Middle frontal gyrus (tissue), 1 donor: Measurements from ENCODE around the gene CITED4.

Source experiments
- DNase-seq: peaks from one replicate; pipeline ENCODE4 v3.0.0-alpha.2; 2015; ENCODE audit warnings: low spot score; ENCODE audit errors: extremely low spot score

The CITED4 gene

GRCh38 chr1:40886318-40887011 lies 24.3 kb upstream of the CITED4 start:
- no peak for DNase-seq

GRCh38 chr1:40884055-40884795 lies 22.1 kb upstream of the CITED4 start:
- DNase-seq = no peak

DNA sequence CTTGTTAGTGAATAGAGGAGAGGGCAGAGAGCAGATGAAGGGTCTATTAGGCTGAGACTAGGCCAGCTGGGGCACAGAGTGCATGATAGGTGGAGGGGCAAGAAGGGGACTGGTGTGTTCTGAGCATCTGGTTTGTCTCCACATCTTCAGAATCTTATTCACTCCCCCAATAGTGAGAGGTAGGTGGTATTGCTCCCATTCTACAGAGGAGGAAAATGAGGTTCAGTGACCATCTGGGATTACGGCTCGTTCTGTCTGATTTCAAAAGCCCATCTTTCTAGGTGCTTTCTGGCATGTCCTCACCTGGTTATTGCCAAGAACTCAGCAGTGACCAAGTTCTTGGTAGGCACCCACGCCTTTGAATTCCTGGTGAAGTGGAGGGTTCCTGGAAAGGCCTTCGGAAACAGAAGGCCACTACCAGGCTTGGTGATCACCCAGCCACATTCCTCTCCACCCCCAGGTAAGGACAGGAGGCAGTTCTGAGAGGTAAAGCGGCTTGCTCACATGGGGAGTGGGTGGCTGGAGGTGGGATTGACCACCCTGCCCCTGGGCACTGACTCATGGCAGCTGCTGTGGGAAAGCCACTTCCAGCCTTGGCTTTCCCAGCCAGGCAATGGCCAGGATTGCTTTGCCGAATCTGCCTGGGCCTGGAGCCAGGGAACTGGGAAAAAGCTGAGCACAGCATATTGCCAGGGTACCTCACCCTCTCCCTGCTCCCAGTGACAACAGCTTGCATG lies 18.8 kb upstream of the CITED4 start:
- DNase-seq = no peak

- no peak for DNase-seq
Observed at GRCh38 chr1:40879482-40880175, 17.5 kb upstream of the CITED4 start.

DNA sequence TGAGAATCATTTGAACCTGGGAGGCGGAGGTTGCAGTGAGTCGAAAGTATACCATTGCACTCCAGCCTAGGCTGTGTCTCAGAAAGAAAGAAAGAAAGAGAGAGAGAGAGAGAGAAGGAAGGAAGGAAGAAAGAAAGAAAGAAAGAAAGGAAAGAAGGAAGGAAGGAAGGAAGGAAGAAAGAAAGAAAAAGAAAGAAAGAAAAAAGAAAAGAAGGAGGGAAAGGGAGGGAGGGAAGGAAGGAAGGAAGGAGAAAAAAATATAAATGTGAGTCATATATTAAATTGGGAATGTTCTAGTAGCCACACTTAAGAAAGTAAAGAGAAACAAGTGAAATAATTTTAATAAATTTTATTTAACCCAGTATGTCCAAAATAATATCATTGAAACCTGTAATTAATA lies 16.7 kb upstream of the CITED4 start:
- DNase-seq = no peak

GRCh38 chr1:40877698-40878097 lies 15.5 kb upstream of the CITED4 start:
- no peak for DNase-seq

- DNase-seq = no peak
Observed at GRCh38 chr1:40876891-40877290, 14.7 kb upstream of the CITED4 start.

- no peak for DNase-seq
Observed at GRCh38 chr1:40876436-40876761, 14.2 kb upstream of the CITED4 start.

DNA sequence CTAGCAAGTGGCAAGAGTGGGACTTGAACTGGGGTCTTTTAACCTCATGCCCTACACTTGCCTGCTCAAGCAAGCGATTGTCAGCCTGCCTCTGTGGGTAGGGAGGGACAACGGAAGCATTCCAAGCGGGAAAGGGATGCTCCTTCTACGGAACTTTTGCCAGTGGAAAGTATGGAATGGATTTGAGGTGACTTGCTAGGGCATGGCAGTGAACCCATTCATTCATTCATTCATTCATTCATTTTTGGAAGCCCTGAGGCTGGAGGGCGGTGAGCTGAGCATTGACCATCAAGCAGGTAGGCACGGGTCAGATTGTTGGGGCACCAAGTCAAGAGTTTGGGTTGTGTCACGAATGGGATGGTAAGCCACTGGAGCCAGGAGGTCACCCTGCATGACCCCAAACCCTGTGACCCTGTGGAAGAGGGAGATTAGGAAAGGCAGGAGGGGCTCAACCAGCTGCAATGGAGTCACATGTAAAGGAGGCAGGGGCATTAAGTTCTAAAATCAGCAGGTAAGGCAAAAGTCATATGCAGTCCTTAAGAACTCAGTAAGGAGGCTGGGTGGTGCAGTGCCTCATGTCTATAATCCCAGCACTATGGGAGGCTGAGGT lies 11.8 kb upstream of the CITED4 start:
- DNase-seq = no peak

GRCh38 chr1:40872276-40872675 lies 10.1 kb upstream of the CITED4 start:
- no peak for DNase-seq

DNA sequence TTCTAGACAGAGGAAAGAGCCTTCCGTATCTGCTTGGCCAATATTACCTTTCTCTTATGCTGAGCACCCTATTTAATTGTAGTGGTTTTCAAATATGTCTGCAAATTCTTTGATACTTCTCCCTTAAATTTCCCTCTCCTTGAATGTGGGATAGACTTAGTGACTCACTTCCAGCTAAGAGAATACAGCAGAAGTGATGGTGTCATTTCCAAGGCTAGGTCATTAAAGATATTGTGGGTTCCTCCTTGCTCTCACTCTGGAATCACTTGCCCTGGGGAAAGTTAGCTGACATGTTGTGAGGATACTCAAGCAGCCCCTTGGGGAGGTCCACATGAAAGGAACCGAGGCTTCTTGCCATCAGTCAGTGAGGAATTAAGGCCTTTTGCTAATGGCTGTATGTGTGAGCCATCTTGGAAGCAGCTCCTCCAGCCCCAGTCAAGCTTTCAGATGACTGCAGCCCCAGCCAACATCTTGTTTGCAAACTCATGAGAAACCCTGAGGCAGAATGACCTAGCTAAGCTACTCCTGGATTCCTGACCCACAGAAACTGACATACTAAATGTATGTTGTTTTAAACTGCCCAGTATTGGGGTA lies 8.1 kb upstream of the CITED4 start:
- no peak for DNase-seq

DNA sequence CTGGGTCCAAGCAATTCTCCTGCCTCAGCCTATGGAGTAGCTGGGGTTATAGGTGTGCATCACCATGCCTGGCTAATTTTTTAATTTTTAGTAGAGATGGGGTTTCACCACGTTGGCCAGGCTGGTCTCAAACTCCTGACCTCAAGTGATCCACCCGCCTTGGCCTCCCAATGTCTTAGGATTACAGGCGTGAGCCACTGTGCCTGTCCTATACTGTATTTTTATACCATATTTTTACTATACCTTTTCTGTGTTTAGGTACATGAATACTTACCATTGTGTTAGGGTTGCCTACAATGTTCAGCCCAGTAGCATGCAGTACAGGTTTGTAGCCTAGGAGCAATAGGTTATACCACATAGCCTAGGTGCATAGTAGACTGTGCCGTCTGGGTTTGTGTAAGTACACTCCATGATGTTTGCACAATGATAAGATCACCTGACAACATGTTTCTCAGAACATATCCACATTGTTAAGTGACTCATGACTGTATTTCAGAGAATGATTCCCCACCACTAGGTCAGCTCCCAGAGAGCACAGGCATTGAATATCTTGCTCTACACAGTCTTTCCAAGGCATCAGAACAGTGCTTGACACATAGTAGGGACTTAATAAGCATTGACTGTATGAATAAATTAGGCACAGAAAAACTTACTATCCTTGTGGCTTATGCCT lies 6.0 kb upstream of the CITED4 start:
- no peak for DNase-seq

- DNase-seq = no peak
Observed at GRCh38 chr1:40861224-40862003, 749 bp downstream of the CITED4 start.

DNA sequence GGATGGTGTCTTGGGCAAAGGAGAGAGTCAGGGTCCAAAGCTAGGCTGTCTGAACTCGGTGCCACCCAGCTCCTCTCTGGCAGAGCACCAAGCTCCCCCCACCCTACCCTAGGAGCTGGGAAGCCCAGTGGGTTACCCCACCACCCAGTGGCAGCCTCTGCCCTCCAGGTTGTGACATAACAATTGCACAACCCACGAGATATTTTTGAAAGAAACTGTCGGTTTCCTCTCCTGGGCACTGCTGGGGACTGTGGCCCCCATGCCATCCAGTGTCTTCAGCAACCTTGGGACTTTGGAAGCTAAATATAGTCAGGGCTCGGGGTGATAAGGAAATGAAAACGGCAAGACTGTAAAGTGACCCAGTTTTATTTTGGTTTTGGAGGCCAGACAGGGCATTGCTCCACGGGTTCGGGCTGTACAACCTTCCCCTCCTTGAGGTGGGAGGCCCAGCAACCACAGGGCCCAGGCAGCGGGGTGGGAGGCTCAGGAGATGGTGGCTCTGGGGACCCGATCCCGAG lies 1.4 kb downstream of the CITED4 start:
- no peak for DNase-seq

- DNase-seq = no peak
Observed at GRCh38 chr1:40858856-40859416, 3.2 kb downstream of the CITED4 start.

- DNase-seq = no peak
Observed at GRCh38 chr1:40857737-40858136, 4.4 kb downstream of the CITED4 start.

DNA sequence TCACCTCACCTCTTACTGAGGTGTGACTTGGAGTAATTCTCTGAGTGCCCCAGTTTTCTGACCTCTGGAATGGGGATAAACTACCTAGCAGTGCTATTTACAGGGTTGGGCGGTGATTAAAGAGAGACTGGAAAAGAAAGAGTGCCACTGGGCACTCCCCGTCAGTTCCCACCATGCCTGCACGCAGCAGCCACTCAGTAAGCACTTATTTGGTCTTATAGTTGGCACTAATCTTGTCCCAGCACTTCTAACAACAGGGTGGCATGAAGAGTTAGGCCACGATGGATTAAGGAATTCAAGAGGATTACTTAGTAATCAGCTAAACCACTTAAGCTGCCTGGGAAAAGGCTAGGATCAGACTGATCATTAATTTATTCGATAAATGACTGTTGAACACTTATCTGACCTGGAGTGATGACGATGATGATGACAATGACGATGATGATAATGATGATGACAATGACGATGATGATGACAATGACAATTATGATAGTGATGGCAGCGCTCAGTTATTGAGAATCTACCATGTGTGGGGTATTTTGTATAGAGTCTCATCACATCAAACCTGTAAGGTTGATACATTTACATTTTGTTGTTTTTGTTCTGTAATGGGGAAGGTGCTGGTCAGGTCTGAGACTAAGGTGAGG lies 5.4 kb downstream of the CITED4 start:
- no peak for DNase-seq

DNA sequence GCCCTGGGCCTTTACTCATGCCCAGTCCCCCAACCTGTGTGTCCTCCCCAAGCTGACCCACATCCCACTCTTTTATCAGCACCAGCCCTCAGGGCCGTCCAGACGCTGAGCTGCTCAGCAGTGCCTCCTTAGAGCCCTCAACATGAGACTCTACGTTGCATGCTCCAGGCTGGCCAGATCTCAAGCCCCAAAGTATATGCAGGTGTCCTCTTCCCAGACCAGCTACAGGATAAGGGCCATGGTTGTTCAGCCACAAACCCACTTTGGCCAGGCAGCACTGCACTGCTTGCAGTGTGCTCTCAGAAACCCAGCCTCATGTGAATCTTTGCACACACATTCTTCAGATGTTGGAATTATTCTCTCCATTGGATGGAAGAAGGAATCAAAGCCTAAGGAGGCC lies 6.0 kb downstream of the CITED4 start:
- DNase-seq = no peak

DNA sequence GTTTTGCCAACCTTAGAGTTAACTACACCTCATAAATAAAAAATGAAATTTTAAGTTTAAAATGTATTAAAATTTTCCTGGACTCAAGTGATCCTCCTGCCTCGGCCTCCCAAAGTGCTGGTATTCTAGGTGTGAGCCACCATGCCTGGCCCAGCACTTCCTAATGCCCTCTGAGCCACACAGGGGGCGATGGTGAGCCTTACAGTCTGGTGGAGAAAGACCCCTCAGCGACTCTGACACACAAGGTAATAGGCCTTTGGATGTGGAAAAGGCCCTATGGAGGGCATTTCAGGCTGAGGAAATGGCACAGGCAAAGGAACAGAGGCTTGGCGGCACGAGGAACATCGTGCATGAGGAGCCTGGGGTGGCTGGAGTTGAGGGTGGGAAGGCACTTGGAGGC lies 6.7 kb downstream of the CITED4 start:
- no peak for DNase-seq
